GM12892 (cell line): ENCODE results near the gene SIAH1.

Experiments
- POLR2A ChIP-seq: IDR thresholded peaks from 2 replicates; pipeline ENCODE4 v1.6.1; 2011; ENCODE audit warnings: low read depth, low read length, control low read depth
- TAF1 ChIP-seq: IDR thresholded peaks from 2 replicates; pipeline ENCODE4 v1.6.1; 2011; ENCODE audit warnings: low read depth, mild to moderate bottlenecking, control low read depth, low read length, borderline replicate concordance

GRCh38 chr16:48372744-48373143, 12.5 kb downstream of the SIAH1 start:
- no peak for TF ChIP-seq TAF1
- no peak for TF ChIP-seq POLR2A
